H9 (cell line): ENCODE results near the gene CCDC148. TPM values are rescaled to one million over a fixed set of nuclear protein-coding genes. Genes with fewer than 3 reads are reported as not detected.

ENCODE experiments used
- DNase-seq: peaks from one replicate; pipeline ENCODE4 v3.0.0-alpha.2; 2017
- H2AFZ ChIP-seq: one replicate; pipeline ENCODE4 v1.6.1; 2013; ENCODE audit warnings: mild to moderate bottlenecking, low read length, control low read depth, moderate library complexity
- H2AK5ac ChIP-seq: 2 replicates; pipeline ENCODE4 v1.6.1; 2013; ENCODE audit warnings: low read length, control low read depth, mixed read lengths; ENCODE audit not compliant: insufficient read length
- H2BK120ac ChIP-seq: one replicate; pipeline ENCODE4 v1.6.1; 2013; ENCODE audit warnings: low read depth, mild to moderate bottlenecking, low read length, control low read depth, inconsistent platforms; ENCODE audit not compliant: poor library complexity, severe bottlenecking
- H2BK12ac ChIP-seq: 2 replicates; pipeline ENCODE4 v1.6.1; 2013; ENCODE audit warnings: low read length, control low read depth, mixed read lengths, low read depth; ENCODE audit not compliant: insufficient read length
- H2BK15ac ChIP-seq: 2 replicates; pipeline ENCODE4 v1.6.1; 2013; ENCODE audit warnings: low read depth, low read length, control low read depth
- H2BK20ac ChIP-seq: one replicate; pipeline ENCODE4 v1.6.1; 2013; ENCODE audit warnings: low read depth, mild to moderate bottlenecking, low read length, control low read depth, inconsistent platforms; ENCODE audit not compliant: poor library complexity, severe bottlenecking
- H2BK5ac ChIP-seq: 2 replicates; pipeline ENCODE4 v1.6.1; 2013; ENCODE audit warnings: low read length, control low read depth, mixed read lengths; ENCODE audit not compliant: insufficient read length
- H3K14ac ChIP-seq: 2 replicates; pipeline ENCODE4 v1.6.1; 2013; ENCODE audit warnings: low read length, control low read depth; ENCODE audit not compliant: insufficient read depth
- H3K18ac ChIP-seq: 2 replicates; pipeline ENCODE4 v1.6.1; 2013; ENCODE audit warnings: low read depth, mild to moderate bottlenecking, mixed read lengths, low read length, control low read depth; ENCODE audit not compliant: insufficient read length
- H3K23ac ChIP-seq: 2 replicates; pipeline ENCODE4 v1.6.1; 2013; ENCODE audit warnings: low read length, control low read depth, mixed read lengths, low read depth; ENCODE audit not compliant: insufficient read length
- H3K23me2 ChIP-seq: 2 replicates; pipeline ENCODE4 v1.6.1; 2013; ENCODE audit warnings: low read depth, mild to moderate bottlenecking, mixed read lengths, low read length, control low read depth; ENCODE audit not compliant: insufficient read length, poor library complexity, severe bottlenecking
- H3K27ac ChIP-seq: 2 replicates; pipeline ENCODE4 v1.5.1; 2013; ENCODE audit warnings: low read length, control low read depth, mixed read lengths, low read depth; ENCODE audit not compliant: insufficient read length
- H3K27me3 ChIP-seq: 2 replicates; pipeline ENCODE4 v1.6.1; 2013; ENCODE audit warnings: low read length, control low read depth, inconsistent platforms; ENCODE audit not compliant: insufficient read depth
- H3K4ac ChIP-seq: 2 replicates; pipeline ENCODE4 v1.6.1; 2013; ENCODE audit warnings: low read depth, mild to moderate bottlenecking, control low read depth, inconsistent platforms, low read length, moderate library complexity
- H3K4me1 ChIP-seq: 2 replicates; pipeline ENCODE4 v1.6.1; 2013; ENCODE audit warnings: low read length, control low read depth, inconsistent platforms; ENCODE audit not compliant: insufficient read depth
- H3K4me2 ChIP-seq: 2 replicates; pipeline ENCODE4 v1.6.1; 2013; ENCODE audit warnings: low read length, control low read depth, mixed read lengths; ENCODE audit not compliant: insufficient read length, insufficient read depth
- H3K56ac ChIP-seq: 2 replicates; pipeline ENCODE4 v1.6.1; 2013; ENCODE audit warnings: low read depth, mild to moderate bottlenecking, mixed read lengths, low read length, control low read depth; ENCODE audit not compliant: insufficient read length
- H3K79me1 ChIP-seq: 2 replicates; pipeline ENCODE4 v1.6.1; 2013; ENCODE audit warnings: low read depth, mild to moderate bottlenecking, moderate library complexity, low read length, control low read depth, inconsistent platforms; ENCODE audit not compliant: insufficient read depth, poor library complexity, severe bottlenecking
- H3K79me2 ChIP-seq: 2 replicates; pipeline ENCODE4 v1.6.1; 2013; ENCODE audit warnings: low read length, control low read depth, inconsistent platforms; ENCODE audit not compliant: insufficient read depth
- H3K9ac ChIP-seq: 2 replicates; pipeline ENCODE4 v1.6.1; 2013; ENCODE audit warnings: low read length, control low read depth, mixed read lengths; ENCODE audit not compliant: insufficient read length; ENCODE audit errors: extremely low read depth
- H3K9me3 ChIP-seq: one replicate; pipeline ENCODE4 v1.6.1; 2013; ENCODE audit warnings: low read depth, low read length, inconsistent platforms; ENCODE audit not compliant: control insufficient read depth
- H3T11ph ChIP-seq: one replicate; pipeline ENCODE4 v1.6.1; 2013; ENCODE audit warnings: mild to moderate bottlenecking, low read length, control low read depth, inconsistent platforms
- H4K20me1 ChIP-seq: one replicate; pipeline ENCODE4 v1.6.1; 2013; ENCODE audit not compliant: control insufficient read depth, insufficient read length, insufficient read depth
- H4K5ac ChIP-seq: 2 replicates; pipeline ENCODE4 v1.6.1; 2013; ENCODE audit warnings: low read depth, mild to moderate bottlenecking, mixed read lengths, low read length, control low read depth; ENCODE audit not compliant: insufficient read length
- H4K8ac ChIP-seq: replicated peaks from 2 replicates; pipeline ENCODE4 v1.6.1; 2013; ENCODE audit warnings: low read length, control low read depth, mixed read lengths, low read depth; ENCODE audit not compliant: insufficient read length
- H4K91ac ChIP-seq: 2 replicates; pipeline ENCODE4 v1.6.1; 2013; ENCODE audit warnings: low read depth, mild to moderate bottlenecking, moderate library complexity, mixed read lengths, low read length, control low read depth; ENCODE audit not compliant: insufficient read length
- H3K27ac Mint-ChIP-seq, 3 experiments: 2 replicates in 2 of 3; 3 replicates in 1 of 3; pipeline ENCODE4 v1.8.0; 2020 to 2021; ENCODE audit warnings: mixed read lengths in 3 of 3, mild to moderate bottlenecking in 1 of 3, moderate library complexity in 1 of 3
- H3K27me3 Mint-ChIP-seq: 2 replicates; pipeline ENCODE4 v1.8.0; 2021; ENCODE audit warnings: low read depth, mild to moderate bottlenecking, moderate library complexity, mixed read lengths
- H3K36me3 Mint-ChIP-seq, 3 experiments: 2 replicates in 2 of 3; 3 replicates in 1 of 3; pipeline ENCODE4 v1.8.0; 2020 to 2021; ENCODE audit warnings: low read depth in 3 of 3, mixed read lengths in 3 of 3; ENCODE audit not compliant: insufficient read depth in 1 of 3
- H3K4me1 Mint-ChIP-seq, 2 experiments: 2 replicates each; pipeline ENCODE4 v1.8.0; 2020; ENCODE audit warnings: mixed read lengths in 2 of 2
- H3K4me3 Mint-ChIP-seq, 2 experiments: 2 replicates in 1 of 2; 3 replicates in 1 of 2; pipeline ENCODE4 v1.8.0; 2020 to 2021; ENCODE audit warnings: mild to moderate bottlenecking in 2 of 2, mixed read lengths in 2 of 2, moderate library complexity in 1 of 2
- H3K9me3 Mint-ChIP-seq, 2 experiments: 2 replicates in 1 of 2; 3 replicates in 1 of 2; pipeline ENCODE4 v1.8.0; 2020; ENCODE audit warnings: mild to moderate bottlenecking in 2 of 2, mixed read lengths in 2 of 2, moderate library complexity in 1 of 2
- WGBS: extraction: QIAGEN DNeasy Blood & Tissue Kit; methylation state at CpG from one replicate; pipeline ENCODE4 v1.1.7; 2013; ENCODE audit warnings: missing lambda C conversion rate, low lambda C conversion rate, mixed read lengths; ENCODE audit not compliant: insufficient read length; ENCODE audit errors: extremely low coverage; 5-methylcytosine and 5-hydroxymethylcytosine counted together
- total RNA-seq: library from RNA; stranded (reverse); gene quantifications from 2 replicates; pipeline ENCODE4 v1.2.1, GENCODE V29; 2021
- TF ChIP-seq, protein P1 (sequence below): fragments of 200-600 bp; sonication (generic); conservative IDR thresholded peaks from 3 replicates; pipeline ENCODE4 v1.8.0; 2021; ENCODE audit warnings: antibody characterized with exemption, mild to moderate bottlenecking

The CCDC148 gene
- total RNA-seq, 1 experiment from 2014 or later, result 1.5 TPM

GRCh38 chr2:158234497-158234896 is 222.1 kb downstream of the CCDC148 start:
- no peaks in the 10 kb centered on the region for H3K9me3 ChIP-seq
- H3T11ph ChIP-seq, result no peak overlapping the region
- H3K4me1 ChIP-seq, result no peaks in the 10 kb centered on the region
- no peak overlapping the region for H2BK5ac ChIP-seq
- H2BK120ac ChIP-seq, result no peak overlapping the region
- no peak overlapping the region for H3K4me2 ChIP-seq
- WGBS, result no CpG with 5 or more reads among the region's 1 CpG
- H4K91ac ChIP-seq, result no peak overlapping the region
- Mint-ChIP-seq H3K27ac (no peak overlapping the region), H3K27me3 (no peaks in the 10 kb centered on the region), H3K4me3 (no peak overlapping the region), H3K9me3 (no peaks in the 10 kb centered on the region), H3K36me3 (no peaks in the 10 kb centered on the region), H3K4me1 (no peaks in the 10 kb centered on the region)
- no peak overlapping the region for H3K14ac ChIP-seq
- H3K9ac ChIP-seq, result no peak overlapping the region
- no peak overlapping the region for H3K56ac ChIP-seq
- H2AFZ ChIP-seq, result no peak overlapping the region
- H3K23ac ChIP-seq, result no peak overlapping the region
- no peaks in the 10 kb centered on the region for H4K20me1 ChIP-seq
- no peak overlapping the region for H2BK20ac ChIP-seq
- H4K5ac ChIP-seq, result no peak overlapping the region
- no peak overlapping the region for H2AK5ac ChIP-seq
- no peak overlapping the region for H3K27ac ChIP-seq
- no peak overlapping the region for H4K8ac ChIP-seq
- DNase-seq, result no peak
- H3K27me3 ChIP-seq, result no peaks in the 10 kb centered on the region
- H3K79me2 ChIP-seq, result no peaks in the 10 kb centered on the region
- no peak overlapping the region for H2BK15ac ChIP-seq
- no peak overlapping the region for H3K4ac ChIP-seq
- no peaks in the 10 kb centered on the region for H3K79me1 ChIP-seq
- TF ChIP-seq, protein P1, sequence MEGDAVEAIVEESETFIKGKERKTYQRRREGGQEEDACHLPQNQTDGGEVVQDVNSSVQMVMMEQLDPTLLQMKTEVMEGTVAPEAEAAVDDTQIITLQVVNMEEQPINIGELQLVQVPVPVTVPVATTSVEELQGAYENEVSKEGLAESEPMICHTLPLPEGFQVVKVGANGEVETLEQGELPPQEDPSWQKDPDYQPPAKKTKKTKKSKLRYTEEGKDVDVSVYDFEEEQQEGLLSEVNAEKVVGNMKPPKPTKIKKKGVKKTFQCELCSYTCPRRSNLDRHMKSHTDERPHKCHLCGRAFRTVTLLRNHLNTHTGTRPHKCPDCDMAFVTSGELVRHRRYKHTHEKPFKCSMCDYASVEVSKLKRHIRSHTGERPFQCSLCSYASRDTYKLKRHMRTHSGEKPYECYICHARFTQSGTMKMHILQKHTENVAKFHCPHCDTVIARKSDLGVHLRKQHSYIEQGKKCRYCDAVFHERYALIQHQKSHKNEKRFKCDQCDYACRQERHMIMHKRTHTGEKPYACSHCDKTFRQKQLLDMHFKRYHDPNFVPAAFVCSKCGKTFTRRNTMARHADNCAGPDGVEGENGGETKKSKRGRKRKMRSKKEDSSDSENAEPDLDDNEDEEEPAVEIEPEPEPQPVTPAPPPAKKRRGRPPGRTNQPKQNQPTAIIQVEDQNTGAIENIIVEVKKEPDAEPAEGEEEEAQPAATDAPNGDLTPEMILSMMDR, result no peak
- H3K18ac ChIP-seq, result no peak overlapping the region
- no peak overlapping the region for H2BK12ac ChIP-seq
- no peaks in the 10 kb centered on the region for H3K23me2 ChIP-seq
